ENCODE measurements around the gene TMEM140.
A peak's percentile ranks its signal among the peaks of the same experiment; 100 is the strongest.
"Not testable (repeated sequence)": the region's sequence is repeated elsewhere in the genome, so short reads cannot be mapped to it uniquely, and the experiment has no call there.

TMEM140 gene

DNA sequence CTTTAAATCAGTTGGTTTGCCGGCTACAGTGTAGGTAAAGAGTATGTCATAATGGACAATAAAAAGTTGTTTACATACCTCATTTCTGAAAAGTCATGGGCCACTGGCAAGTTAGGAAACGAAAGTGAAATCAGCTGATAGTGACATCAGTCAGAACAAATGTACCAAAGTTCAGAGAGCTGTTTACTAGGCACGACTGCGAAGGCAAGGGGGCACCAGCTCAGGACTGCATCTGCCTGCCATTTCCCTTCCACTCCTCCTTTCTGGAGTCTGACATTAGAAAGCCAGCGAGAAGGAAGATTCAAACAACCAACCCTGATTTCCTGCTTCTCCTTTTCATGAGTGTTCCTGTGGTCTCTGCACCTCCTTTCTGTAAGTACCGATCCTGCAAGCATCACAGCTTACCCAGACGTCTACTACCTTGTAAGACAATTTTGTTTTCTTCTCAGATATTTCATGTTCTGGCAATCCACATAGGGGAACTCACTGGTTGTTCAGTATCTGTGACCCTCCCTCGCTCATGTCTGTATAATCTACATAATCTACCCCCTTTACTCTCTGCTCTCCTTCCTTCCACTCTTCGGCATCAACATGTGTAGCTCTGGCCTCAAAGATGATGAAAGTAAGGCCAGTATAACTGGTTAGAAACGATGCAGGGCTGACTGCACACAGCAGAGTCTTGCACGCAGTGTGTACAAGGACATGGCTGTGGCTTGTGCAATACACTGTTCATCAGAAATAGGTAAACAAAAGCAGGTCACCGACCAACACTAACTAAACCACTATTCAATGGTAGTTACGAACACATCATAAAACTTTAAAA is at the start of gene TMEM140:
TSS of gene TMEM140 (plus strand) at position 174 of the 823 bp plus-strand sequence. CDS start 16,370 bp downstream, outside the sequence.
- DNase-seq = peak; percentile 82

DNA sequence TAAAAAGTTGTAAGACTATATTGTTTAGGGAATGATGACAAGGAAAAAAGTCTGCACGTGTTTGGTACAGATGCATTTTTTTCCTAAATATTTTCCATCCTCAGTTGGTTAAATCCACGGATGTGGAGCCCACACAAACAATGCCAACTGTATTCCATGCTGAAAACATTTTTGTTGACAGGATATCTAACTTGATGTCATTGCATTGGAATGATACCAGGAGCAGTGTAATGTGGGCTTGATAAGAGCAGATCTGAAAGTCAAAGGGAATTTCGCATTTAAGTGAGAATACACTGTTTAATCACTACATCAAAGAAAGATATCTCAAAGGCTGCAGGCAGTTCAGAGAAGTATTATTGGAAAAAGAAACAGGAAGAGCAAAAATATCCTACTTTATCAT is 49.5 kb upstream of the TMEM140 start:
- no peak for DNase-seq

DNA sequence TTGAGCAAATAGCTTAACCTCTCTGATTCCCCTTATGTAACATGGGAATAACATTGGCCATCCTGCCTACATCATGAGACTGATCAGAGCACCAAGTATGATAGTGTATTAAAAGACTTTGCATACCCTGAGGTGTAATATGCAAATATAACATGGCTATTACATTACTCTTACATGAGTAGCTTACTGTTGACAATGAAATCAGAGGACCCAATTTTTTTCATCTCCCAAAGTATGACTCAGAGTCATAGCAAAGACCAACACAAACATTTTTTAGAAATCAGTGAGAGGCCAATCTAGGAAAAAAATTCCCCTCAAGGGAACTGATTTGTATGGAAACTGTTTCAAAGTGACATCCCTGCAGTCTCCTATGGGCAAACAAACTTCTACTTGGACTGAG is 47.0 kb upstream of the TMEM140 start:
- DNase-seq = no peak

DNA sequence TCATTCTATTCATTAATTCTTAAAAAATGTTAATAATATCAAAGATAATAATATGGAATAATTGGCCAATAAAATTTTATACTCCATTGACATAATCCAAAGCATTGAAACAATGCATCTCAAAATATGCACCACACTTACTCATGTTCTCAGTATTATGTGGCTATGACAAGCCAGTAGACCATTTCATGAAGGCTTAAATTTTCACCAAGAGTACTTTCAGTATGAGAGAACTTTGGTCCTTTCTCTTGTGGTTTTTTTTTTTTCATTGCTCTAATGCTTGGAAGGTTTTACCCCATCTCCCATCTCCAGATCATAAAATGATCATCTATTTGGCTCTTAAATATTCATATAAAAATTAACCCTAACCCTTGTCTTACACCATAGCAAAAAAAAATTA is 45.5 kb upstream of the TMEM140 start:
- no peak for DNase-seq

DNA sequence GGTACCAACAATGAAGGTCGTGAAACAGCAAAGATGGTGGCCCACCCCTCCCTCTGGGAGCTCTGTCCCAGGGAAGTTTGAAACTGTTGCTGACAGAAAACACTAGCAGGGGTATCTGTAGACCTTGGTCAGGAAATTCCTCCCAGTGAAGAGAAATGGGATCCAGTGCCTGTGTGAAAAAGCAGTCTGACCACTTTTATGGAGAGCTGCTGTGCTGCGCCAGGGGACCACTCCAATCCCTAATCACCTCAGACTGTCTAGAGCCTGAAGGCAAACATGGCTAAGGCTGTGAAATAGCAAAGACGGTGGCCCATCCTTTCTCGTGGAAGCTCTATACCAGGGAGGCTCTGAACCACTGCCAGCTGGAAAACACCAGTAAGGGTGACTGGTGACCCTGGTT is 38.3 kb upstream of the TMEM140 start:
- no peak for DNase-seq

DNA sequence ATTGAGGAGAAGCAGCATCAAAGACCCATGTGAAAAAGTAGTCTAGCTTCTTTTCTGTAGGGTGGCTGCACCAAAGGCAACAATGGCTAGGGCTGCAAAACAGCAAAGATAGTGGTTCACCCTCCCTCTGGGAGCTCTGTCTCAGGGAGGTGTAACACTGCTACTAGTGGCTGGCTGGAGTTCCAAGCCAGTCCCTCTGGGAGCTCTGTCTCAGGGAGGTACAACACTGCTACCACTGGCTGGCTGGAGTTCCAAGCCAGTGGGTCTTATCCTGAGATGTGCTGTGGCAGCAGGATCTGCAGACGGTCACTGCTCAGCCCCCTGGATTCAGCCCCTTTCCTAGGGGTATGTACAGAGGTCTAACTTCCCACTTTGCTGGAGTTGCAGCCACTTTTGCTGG is 37.9 kb upstream of the TMEM140 start:
- no peak for DNase-seq

DNA sequence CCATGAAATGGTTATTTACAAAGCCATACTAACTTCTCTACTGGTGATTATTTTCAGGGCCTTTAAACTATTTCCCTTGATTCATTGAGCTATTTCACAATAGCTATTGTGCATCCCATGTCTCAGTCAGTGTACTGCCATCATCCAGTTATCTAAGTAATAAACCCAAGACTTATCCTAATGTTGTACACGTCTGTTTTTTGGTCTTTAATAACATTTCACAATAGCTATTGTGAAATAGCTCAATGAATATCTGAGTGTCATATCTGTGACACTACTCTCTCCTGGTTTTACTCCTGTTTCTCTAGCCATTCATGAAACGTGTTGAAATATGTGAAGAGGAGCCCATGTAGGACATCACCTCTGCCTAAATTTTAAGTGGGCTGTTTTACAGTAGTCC is 36.5 kb upstream of the TMEM140 start:
- DNase-seq = no peak

DNA sequence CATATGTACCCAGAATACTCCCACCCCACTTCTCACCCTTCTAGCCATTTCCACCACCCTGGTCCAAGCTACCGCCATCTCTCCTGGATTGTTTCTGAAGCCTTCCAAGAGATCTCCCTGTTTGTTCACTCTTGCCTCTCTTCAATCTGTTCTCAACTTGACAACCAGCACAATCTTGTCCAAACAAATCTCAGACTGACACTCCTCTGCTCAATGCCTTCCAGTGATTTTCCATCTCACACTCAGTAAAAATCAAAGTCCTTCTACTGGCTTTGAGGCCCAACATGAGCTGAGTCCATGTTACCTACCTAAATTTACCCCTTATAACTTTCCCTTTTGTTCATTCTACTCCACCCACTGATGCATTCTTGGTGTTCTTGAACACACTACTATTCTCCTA is 33.2 kb upstream of the TMEM140 start:
- no peak for DNase-seq

DNA sequence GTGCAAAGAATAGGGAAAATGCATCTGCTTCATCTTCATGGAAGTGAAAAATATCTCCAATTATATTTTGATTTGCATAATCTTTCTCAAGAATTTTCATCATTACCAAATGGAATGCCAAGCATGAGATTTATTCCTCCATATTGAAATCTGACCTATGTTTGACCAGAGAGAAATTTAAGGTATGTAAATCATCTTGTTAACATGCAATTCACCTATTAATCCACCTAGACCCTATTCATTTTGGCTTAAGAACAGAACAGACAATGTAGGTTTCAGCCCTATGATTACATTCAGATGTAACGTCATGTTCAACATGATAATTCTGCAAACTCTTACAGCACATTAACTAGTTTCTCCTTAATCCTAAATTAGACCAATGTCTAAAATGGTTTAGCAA is 30.8 kb upstream of the TMEM140 start:
- DNase-seq = no peak

DNA sequence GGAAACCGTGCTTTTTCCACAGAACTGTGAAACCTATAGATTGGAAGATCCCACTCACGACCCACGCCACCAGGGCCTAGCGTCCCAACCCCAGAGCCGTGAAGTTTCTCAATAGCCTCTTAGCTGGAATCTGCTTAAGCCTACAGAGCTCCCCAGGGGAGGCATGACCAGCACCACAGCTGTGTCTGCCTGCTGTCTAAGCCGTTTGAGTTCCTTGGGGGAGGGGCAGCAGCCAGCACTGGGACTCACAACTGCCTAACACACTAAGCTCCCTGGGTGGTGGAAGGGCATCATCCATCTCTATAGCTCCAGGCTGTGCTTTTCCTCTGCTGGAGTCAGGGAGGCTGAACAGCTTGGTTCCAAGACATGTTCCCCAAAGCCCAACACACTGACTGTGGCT is 26.0 kb upstream of the TMEM140 start:
- no peak for DNase-seq

DNA sequence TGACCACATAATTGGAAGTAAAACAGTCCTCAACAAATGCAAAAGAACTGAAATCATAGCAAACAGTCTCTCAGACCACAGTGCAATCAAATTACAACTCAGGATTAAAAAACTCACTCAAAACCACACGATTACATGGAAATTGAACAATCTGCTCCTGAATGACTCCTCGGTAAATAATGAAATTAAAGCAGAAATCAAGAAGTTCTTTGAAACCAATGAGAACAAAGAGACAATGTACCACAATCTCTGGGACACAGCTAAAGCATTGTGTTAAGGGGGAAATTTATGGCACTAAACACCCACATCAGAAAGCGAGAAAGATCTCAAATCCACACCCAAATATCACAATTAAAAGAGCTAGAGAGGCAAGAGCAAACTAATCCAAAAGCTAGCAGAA is 23.2 kb upstream of the TMEM140 start:
- not testable (repeated sequence) for DNase-seq

DNA sequence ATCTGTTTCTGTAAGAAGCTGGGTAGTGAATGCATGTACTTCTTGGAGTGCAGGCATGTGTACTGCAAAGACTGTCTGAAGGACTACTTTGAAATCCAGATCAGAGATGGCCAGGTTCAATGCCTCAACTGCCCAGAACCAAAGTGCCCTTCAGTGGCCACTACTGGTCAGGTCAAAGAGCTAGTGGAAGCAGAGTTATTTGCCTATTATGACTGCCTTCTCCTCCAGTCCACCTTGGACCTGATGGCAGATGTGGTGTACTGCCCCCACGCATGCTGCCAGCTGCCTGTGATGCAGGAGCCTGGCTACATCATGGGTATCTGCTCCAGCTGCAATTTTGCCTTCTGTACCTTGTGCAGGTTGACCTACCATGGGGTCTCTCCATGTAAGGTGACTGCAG is 18.9 kb upstream of the TMEM140 start:
- DNase-seq = no peak

DNA sequence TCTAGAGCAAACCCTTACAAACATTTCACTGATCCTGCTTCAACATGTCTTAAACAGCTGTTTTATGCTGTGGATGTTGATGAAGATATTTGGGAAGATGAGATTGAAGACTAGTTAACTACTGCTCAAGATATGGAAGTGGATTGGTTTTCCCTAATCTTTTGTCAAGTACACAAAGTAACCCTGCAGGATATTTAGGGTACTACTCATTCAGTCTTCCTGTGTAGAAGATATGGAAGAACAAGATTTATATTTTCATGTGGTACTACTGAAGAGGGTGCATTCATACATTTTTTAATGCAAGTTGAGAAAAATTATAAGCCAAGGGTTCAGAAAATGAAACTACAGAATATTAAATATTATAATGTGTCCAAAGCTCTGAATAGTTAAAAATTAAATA is 18.3 kb upstream of the TMEM140 start:
- no peak for DNase-seq

DNA sequence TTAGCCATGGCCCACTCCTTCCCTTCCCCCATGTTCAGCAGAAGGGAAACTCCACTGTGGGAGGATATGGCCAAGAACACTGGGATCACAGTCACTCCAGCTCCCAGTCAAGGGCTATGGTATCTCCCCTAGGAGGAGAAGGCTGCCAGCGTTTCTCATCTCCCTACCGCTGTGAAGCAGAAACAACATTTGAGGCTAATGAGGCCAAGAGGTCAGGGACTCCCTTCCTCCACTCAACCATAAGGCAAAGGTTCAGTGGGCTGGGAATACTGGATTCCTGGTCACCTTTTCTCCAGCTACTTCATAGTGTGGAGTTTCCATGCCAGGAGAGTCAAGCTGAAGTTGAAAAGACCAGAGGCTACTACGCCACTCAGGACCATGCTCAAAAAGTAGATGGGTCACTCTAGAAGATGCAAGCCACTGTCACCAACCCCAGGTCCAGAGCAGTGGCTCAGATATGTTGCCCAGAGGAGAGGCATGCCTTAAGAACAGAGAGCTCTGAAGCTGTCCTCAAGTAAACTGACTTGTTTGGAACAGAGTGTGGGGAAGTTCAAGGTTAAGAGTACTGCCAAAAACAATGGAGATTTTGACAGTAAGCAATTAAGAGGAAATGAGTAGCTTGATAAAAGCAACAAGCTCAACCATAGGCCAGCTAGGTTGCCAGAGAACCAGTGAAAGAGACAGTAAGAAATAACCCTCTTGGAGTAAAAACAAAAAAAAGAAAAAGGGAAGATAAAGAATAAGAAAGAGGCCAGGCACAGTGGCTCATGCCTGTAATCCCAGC is 3.8 kb upstream of the TMEM140 start:
- no peak for DNase-seq

DNA sequence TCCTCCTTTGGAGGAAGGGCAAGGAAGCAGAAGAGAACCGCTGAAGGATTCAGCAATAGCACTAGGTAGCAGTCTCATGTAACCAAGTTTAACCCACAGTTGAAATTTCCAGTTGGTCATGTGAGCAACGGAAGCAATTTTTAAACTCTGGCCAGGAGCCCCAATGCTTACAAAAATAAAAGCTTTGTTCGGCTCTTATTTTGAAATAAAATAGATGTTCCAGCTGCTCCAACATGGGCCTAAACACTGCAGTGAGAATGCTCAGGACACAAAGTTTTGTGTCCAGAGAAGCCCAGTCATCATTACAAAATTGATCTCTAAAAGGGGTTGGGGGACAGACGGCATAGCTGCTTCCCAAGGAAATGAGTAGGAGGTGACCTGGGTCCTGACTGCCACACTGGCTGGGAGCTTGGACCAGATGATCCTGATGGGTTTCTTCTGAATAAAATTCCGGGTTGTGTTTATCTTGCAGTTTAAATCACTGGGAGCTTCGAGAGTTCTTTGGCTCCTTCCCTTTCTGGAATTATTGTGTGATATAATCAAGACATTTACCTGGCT is 452 bp upstream of the TMEM140 start:
- DNase-seq = peak; percentile 59

DNA sequence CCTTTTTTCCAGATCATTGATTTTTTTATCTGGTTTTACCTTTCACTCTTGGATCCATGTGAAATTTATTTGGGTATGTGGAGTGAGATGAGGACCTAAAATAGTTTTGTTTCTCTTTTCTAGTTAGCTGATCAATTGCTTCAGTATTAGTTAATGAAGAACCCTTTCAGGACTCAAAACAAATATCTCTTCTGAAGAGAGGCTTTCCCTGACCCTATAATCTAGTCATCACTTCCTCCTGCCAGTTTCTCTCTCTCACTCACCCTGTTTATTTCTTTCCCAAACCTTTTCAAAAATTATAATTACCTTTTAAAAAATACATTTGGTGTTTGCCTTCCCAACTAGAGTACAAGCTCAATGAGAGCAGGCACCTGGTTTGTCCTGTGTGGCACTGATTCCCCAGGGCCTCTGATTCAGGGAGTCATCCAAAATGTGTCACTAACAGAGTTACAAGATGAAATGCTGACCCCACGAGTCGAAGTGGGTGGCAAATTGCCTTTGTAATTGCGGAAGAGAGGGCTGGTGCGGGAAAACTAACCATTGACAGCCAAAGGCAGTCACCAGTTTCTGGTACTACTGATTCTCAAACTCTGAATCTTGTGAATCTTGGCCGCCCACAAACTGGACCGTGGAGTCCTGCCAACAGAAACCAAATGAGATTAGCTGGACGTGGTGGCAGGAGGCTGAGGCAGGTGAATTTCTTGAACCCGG is 2.4 kb downstream of the TMEM140 start:
- DNase-seq = no peak

DNA sequence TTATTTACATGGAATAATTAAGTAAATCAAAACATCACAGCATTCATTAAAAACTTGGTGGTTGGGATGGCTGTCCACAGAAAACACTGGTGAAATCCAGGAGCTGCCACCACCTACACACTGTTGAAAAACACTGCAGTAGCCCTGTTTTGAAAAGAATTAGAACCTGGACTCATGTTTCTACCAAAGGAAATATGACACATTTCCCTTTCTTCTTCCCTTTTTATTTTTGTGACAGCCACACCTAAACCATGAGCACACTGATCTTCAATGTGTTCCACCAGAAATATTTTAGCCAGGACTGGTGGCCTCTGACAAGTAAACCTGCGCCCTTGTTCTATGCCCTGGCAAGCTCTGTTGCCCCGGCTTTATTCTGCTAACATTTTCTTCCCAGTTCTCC is 3.3 kb downstream of the TMEM140 start:
- DNase-seq = no peak

DNA sequence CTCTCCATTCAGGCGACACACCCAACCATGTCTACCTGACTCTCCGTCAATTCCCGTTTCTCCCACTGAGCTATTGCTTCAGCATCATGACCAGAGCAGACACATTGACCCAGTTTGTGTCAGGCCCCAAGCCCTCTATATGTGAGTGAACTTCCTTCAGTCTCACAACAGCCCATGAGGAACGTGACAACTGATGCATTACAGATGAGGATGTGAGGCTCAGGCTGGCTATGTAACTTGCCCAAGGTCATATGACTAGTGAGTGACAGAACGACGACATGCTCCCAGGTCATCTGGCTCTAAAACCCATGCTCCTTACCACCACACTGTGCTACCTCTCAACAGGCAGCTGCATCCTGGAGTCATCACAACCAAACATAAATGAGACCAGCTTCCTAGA is 3.7 kb downstream of the TMEM140 start:
- no peak for DNase-seq

DNA sequence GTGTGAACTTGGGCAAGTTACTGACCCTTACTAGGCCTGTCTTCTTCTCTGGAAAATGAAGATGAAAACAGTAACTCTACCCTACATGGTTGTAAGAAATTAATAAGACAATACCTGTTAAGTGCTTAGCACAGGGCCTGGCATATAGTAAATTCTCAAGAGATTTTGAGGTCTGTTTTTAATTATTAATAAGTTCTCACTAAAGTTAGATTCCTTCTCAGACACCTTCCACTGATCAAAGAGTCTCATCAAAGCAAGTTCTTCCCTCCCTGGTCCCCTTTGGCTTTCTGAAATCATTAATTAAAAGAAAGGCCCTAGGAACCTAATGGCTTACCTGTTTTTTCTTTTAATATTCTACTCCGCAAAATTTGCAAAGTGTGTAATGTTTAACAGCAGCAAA is 4.6 kb downstream of the TMEM140 start:
- DNase-seq = no peak

DNA sequence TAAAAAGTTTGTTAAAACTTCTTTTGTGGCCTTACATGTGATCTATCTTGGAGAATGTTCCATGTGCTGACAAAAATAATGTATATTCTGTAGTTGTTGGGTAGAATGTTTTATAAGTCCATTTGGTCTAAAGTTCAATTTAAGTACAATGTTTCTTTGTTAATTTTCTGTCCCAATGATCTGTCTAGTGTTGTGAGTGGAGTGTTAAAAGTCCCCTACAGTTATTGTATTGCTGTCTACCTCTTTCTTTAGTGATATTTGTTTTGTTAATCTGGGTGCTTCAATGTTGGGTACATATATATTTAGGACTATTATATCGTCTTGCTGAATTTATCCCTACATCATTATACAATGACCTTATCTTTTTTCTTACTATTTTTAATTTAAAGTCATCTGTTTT is 6.9 kb downstream of the TMEM140 start:
- no peak for DNase-seq

DNA sequence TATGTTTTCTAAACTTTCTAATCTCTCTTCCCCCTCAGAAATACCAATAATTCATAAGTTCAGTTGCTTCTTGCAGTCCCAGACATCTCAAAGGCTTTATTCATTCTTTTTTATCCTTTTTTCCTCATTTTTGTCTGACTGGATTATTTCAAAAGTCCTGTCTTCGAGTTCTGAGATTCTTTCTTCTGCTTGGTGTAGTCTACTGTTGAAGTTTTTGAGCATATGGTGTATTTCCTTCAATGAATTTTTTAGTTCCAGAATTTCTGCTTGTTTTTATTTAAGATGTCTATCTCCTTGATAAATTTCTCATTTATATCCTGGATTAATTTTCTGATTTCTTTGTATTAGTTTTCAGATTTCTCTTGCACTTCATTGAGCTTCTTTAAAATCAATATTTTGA is 8.4 kb downstream of the TMEM140 start:
- no peak for DNase-seq

DNA sequence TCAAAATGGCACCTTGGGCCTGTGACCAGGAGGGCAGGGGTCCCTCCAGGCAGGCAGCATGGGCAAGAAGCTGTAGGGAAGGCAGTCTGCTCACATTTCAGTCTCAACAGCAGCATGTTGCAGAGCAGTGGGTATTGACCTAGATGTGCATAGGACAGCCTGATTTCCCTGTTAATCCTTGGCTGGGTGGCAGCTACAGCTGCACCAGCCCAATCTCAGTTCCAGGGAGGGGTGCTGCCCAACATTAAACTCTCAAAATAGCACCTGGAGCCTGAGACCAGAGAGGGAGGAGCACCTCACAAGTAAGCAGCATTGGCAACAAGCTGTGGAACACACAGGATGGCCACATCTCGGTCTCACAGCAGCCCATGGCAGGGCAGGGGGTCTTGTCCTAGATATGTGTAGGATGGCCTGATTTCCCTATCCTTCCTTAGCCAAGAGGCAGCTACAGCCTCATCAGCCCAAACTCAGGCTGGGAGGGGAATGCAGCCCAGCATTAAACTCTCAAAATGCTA is 10.3 kb downstream of the TMEM140 start:
- no peak for DNase-seq

DNA sequence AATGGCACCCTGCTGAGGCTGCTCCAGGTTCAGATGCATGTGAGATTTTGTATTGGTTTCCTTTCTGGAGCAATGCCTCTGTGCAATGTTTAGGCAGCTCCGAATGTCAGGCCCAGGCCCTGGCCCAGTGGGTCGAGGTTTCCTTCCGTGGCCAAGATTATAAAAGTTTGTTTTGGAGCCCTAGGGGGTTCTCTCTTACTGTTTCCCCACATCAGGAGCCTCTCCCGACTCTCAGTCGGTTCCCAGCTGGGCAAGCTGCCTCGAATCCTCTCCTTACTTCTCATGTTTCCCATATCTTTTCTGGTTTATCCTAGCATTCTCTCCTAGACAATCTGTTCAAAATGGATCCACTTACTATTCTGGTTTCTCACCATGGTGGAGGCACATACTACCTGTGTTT is 11.0 kb downstream of the TMEM140 start:
- DNase-seq = no peak
